HepG2 (cell line): ENCODE data around the gene INPP5E. TPM values are rescaled to one million over a fixed set of nuclear protein-coding genes. Genes with fewer than 3 reads are reported as not detected.

ENCODE experiments used
- ATM ChIP-seq: fragments of 450-650 bp; IDR thresholded peaks from 2 replicates; pipeline ENCODE4 v1.7.1; 2017; ENCODE audit warnings: mild to moderate bottlenecking, borderline replicate concordance
- CEBPZ ChIP-seq: IDR thresholded peaks from 2 replicates; pipeline ENCODE4 v1.6.1; 2012; ENCODE audit warnings: low read length, improper control_type of control experiment
- GABPA ChIP-seq, 2 experiments: IDR thresholded peaks; 2 replicates each; pipeline ENCODE4 v1.6.1; 2011 to 2016; ENCODE audit warnings: low read depth in 2 of 2, low read length in 1 of 2, missing biosample characterization in 1 of 2, missing genetic modification characterization in 1 of 2
- GABPB1 ChIP-seq: IDR thresholded peaks from 2 replicates; pipeline ENCODE4 v1.6.1; 2016; ENCODE audit warnings: mild to moderate bottlenecking, missing genetic modification reagents, moderate library complexity, missing compliant biosample characterization
- MBD4 ChIP-seq: IDR thresholded peaks from 2 replicates; pipeline ENCODE4 v1.6.1; 2012; ENCODE audit warnings: low read length, inconsistent platforms, borderline replicate concordance
- MED13 ChIP-seq: sonication (generic); formaldehyde crosslinking; IDR thresholded peaks from 2 replicates; pipeline ENCODE4 v1.5.0; 2020; ENCODE audit warnings: missing genetic modification reagents
- MIXL1 ChIP-seq: IDR thresholded peaks from 2 replicates; pipeline ENCODE4 v1.6.1; 2016
- RXRB ChIP-seq: IDR thresholded peaks from 2 replicates; pipeline ENCODE4 v1.6.1; 2016; ENCODE audit warnings: borderline replicate concordance, missing genetic modification reagents, missing compliant biosample characterization
- STAG1 ChIP-seq: sonication (generic); formaldehyde crosslinking; IDR thresholded peaks from 2 replicates; pipeline ENCODE4 v1.4.0; 2020; ENCODE audit warnings: missing genetic modification reagents
- TBL1XR1 ChIP-seq: fragments of 150-350 bp; IDR thresholded peaks from 2 replicates; pipeline ENCODE4 v1.6.1; 2014; ENCODE audit warnings: borderline replicate concordance, low read length; ENCODE audit not compliant: partially characterized antibody
- ZBTB10 ChIP-seq: sonication (generic); formaldehyde crosslinking; IDR thresholded peaks from 2 replicates; pipeline ENCODE4 v1.4.0; 2020; ENCODE audit warnings: missing genetic modification reagents, borderline replicate concordance
- ZNF354B ChIP-seq: sonication (generic); formaldehyde crosslinking; IDR thresholded peaks from 2 replicates; pipeline ENCODE4 v1.8.0; 2022; ENCODE audit warnings: mild to moderate bottlenecking, missing genetic modification reagents
- ZNF577 ChIP-seq: sonication (generic); formaldehyde crosslinking; IDR thresholded peaks from 2 replicates; pipeline ENCODE4 v1.4.0; 2020; ENCODE audit warnings: mild to moderate bottlenecking, low read depth, missing genetic modification reagents, borderline replicate concordance
- ZSCAN12 ChIP-seq: sonication (generic); formaldehyde crosslinking; IDR thresholded peaks from 2 replicates; pipeline ENCODE4 v1.9.0; 2021; ENCODE audit warnings: mild to moderate bottlenecking, missing genetic modification reagents
- polyA plus RNA-seq, 8 experiments: library from polyadenylated mRNA; depleted of rRNA in 3 of 8; stranded (reverse) in 7 of 8; unstranded in 1 of 8; fragments of >200 nt; fragmentation: Illumina TruSeq in 4 of 8; extraction: Trizol in 4 of 8; gene quantifications; 2 replicates each; pipeline versions ENCODE4 v1.2.1 to v1.2.3, GENCODE V29; 2011 to 2016; ENCODE audit warnings: low read depth in 4 of 8, missing spikeins in 1 of 8, mixed read lengths in 1 of 8; ENCODE audit not compliant: insufficient read depth in 1 of 8
- total RNA-seq, 5 experiments: library from RNA; depleted of rRNA; stranded (reverse); fragments of >200 nt; fragmentation: Illumina TruSeq; extraction: Trizol; gene quantifications; 2 replicates each; pipeline ENCODE4 v1.2.3, GENCODE V29; 2016; ENCODE audit warnings: low read depth in 1 of 5
- TF ChIP-seq, protein P1 (sequence below): sonication (generic); formaldehyde crosslinking; IDR thresholded peaks from 2 replicates; pipeline ENCODE4 v1.5.1; 2020; ENCODE audit warnings: mild to moderate bottlenecking, moderate library complexity, missing genetic modification reagents
- TF ChIP-seq, protein P2 (sequence below): sonication (generic); formaldehyde crosslinking; IDR thresholded peaks from 2 replicates; pipeline ENCODE4 v1.5.1; 2020; ENCODE audit warnings: missing genetic modification reagents, mild to moderate bottlenecking, borderline replicate concordance

INPP5E gene
- total and polyA plus RNA-seq, 2 of the 13 experiments (the other 11 are each of a cell fraction or from before 2014, with no cell fraction given): 5.5 TPM

DNA sequence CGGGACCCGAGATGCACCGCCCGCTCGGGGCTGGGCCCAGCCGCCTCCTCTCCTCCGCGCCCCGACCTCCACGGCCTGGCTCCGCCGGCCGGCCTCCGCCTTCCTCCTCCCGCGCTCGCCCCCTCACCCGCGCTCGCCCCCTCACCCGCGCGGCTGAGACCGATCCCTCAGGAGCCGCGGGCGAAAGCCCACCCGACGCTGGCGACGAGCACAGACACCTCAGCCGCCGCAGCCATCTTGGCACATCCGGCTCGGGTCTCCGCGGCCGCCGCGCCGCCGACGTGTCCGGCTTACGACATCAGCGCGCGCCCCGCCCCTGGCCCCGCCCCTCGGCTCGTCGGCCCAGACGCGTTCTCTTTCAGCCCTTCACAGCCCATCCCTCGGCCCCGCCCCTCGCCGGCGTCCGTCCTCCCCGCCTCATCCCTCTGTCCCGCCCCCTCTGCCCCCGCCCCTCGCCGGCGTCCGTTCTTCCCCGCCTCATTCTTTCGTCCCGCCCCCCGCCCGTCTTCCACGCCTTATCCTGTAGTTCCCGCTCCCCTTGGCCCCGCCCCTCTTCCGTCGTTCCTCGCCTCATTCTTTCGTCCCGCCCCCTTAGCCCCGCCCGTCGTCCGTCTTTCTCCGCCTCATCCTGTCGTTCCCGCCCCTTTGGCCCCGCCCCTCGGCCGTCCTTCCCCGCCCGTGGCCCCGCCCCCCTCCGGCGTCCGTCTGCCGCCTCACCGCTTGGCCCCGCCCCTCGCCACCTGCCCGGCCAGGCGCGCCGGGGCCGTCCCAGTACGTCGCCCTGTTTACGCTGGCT is 43.3 kb upstream of the INPP5E start, which contains the start of gene SEC16A (continued):
- TF ChIP-seq MBD4 (no peak), MIXL1 (CRISPR knock-in tag) (peak; percentile 29; the same call in 1 of the 2 replicates), GABPA (IDR thresholded peaks at IDR 0.05; ENCODE audit: low read depth, low read length) (no peak), GABPA (CRISPR knock-in tag; IDR thresholded peaks at IDR 0.05; ENCODE audit: low read depth) (no peak), RXRB (CRISPR knock-in tag) (no peak), STAG1 (CRISPR knock-in tag) (no peak), CEBPZ (no peak), ZSCAN12 (no peak), MED13 (CRISPR knock-in tag) (no peak), ZNF354B (CRISPR knock-in tag) (no peak), ATM (no peak), ZNF577 (CRISPR knock-in tag) (no peak), TBL1XR1 (no peak), ZBTB10 (CRISPR knock-in tag) (0 out of 2 replicates have a peak, but pooled peaks have one; percentile 3), GABPB1 (CRISPR knock-in tag) (peak; percentile 87)
- TF ChIP-seq, protein P1, sequence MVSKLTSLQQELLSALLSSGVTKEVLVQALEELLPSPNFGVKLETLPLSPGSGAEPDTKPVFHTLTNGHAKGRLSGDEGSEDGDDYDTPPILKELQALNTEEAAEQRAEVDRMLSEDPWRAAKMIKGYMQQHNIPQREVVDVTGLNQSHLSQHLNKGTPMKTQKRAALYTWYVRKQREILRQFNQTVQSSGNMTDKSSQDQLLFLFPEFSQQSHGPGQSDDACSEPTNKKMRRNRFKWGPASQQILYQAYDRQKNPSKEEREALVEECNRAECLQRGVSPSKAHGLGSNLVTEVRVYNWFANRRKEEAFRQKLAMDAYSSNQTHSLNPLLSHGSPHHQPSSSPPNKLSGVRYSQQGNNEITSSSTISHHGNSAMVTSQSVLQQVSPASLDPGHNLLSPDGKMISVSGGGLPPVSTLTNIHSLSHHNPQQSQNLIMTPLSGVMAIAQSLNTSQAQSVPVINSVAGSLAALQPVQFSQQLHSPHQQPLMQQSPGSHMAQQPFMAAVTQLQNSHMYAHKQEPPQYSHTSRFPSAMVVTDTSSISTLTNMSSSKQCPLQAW (CRISPR knock-in tag): no peak
- TF ChIP-seq, protein P2, sequence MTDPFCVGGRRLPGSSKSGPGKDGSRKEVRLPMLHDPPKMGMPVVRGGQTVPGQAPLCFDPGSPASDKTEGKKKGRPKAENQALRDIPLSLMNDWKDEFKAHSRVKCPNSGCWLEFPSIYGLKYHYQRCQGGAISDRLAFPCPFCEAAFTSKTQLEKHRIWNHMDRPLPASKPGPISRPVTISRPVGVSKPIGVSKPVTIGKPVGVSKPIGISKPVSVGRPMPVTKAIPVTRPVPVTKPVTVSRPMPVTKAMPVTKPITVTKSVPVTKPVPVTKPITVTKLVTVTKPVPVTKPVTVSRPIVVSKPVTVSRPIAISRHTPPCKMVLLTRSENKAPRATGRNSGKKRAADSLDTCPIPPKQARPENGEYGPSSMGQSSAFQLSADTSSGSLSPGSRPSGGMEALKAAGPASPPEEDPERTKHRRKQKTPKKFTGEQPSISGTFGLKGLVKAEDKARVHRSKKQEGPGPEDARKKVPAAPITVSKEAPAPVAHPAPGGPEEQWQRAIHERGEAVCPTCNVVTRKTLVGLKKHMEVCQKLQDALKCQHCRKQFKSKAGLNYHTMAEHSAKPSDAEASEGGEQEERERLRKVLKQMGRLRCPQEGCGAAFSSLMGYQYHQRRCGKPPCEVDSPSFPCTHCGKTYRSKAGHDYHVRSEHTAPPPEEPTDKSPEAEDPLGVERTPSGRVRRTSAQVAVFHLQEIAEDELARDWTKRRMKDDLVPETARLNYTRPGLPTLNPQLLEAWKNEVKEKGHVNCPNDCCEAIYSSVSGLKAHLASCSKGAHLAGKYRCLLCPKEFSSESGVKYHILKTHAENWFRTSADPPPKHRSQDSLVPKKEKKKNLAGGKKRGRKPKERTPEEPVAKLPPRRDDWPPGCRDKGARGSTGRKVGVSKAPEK (CRISPR knock-in tag): no peak
